Activated T-helper 9 cell treated with anti-CD3 and anti-CD28 coated beads, Interleukin-2, amount 50 U/mL, for 16 hours (primary cell): ENCODE data around the gene CKAP2L.

ENCODE experiments used
- DNase-seq: peaks from one replicate; pipeline ENCODE4 v3.0.0-alpha.2; 2020; ENCODE audit warnings: low read depth

The CKAP2L gene

GRCh38 chr2:112760149-112760548 is 4.3 kb downstream of the CKAP2L start:
- no peak for DNase-seq

- DNase-seq = no peak
Measured at GRCh38 chr2:112758711-112759110, 5.7 kb downstream of the CKAP2L start.

- no peak for DNase-seq
Measured at GRCh38 chr2:112757265-112757664, 7.1 kb downstream of the CKAP2L start.

GRCh38 chr2:112756207-112756606 is 8.2 kb downstream of the CKAP2L start:
- DNase-seq = no peak

- no peak for DNase-seq
Measured at GRCh38 chr2:112755444-112755843, 9.0 kb downstream of the CKAP2L start.

GRCh38 chr2:112754564-112754963 is 9.8 kb downstream of the CKAP2L start:
- DNase-seq = no peak

GRCh38 chr2:112752667-112753066 is 11.7 kb downstream of the CKAP2L start:
- no peak for DNase-seq

GRCh38 chr2:112751451-112752197 is 12.8 kb downstream of the CKAP2L start:
- no peak for DNase-seq

- no peak for DNase-seq
Measured at GRCh38 chr2:112750560-112750843, 13.9 kb downstream of the CKAP2L start.

- peak; percentile 72 for DNase-seq
Measured at GRCh38 chr2:112749755-112750559, 14.5 kb downstream of the CKAP2L start.

GRCh38 chr2:112740527-112740926 is 23.9 kb downstream of the CKAP2L start:
- DNase-seq = no peak

- DNase-seq = no peak
Measured at GRCh38 chr2:112737542-112738232, 26.7 kb downstream of the CKAP2L start.

- no peak for DNase-seq
Measured at GRCh38 chr2:112733871-112734270, 30.5 kb downstream of the CKAP2L start.

GRCh38 chr2:112733456-112733855 is 31.0 kb downstream of the CKAP2L start:
- no peak for DNase-seq

- DNase-seq = no peak
Measured at GRCh38 chr2:112731479-112731878, 32.9 kb downstream of the CKAP2L start.

- DNase-seq = no peak
Measured at GRCh38 chr2:112730791-112731190, 33.6 kb downstream of the CKAP2L start.

- no peak for DNase-seq
Measured at GRCh38 chr2:112730216-112730615, 34.2 kb downstream of the CKAP2L start.

GRCh38 chr2:112728378-112729175 is 35.8 kb downstream of the CKAP2L start:
- no peak for DNase-seq

GRCh38 chr2:112728029-112728362 is 36.4 kb downstream of the CKAP2L start:
- no peak for DNase-seq

- no peak for DNase-seq
Measured at GRCh38 chr2:112727276-112728028, 37.0 kb downstream of the CKAP2L start.

- DNase-seq = peak; percentile 79
Measured at GRCh38 chr2:112726487-112727190, 37.8 kb downstream of the CKAP2L start.
